ENCODE data around the gene FOXJ3.

The FOXJ3 gene

DNA sequence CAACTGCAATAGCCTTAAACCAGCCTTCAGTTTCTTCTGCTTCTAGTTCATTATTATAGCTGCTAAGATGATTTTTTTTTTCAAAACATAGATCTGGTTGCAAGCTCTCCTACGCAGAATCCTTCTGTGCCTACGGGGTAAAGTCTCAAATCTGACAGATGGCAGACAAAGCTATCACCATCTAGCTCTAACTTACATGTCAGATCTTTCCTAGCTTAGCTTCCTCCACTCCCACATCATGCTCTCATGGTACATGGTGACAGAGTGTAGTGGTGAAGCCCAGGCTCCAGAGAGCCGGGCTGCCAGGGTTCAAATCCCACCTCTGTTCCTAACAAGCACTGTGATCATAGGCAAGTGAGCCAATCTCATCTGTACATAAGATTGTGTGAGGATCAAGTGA is 206.1 kb downstream of the FOXJ3 start:
- Mint-ChIP-seq H3K27me3 (peaks cover 11 to 18% of the 10 kb centered on the region in 2 donors), H3K9me3 (no peaks in the 10 kb centered on the region), H3K4me1 (no peaks in the 10 kb centered on the region), H3K4me3 (no peak overlapping the region), H3K27ac (no peak overlapping the region), H3K36me3 (no peaks in the 10 kb centered on the region)
- no peak for ATAC-seq (replicated peaks)
- DNase-seq: no peak

DNA sequence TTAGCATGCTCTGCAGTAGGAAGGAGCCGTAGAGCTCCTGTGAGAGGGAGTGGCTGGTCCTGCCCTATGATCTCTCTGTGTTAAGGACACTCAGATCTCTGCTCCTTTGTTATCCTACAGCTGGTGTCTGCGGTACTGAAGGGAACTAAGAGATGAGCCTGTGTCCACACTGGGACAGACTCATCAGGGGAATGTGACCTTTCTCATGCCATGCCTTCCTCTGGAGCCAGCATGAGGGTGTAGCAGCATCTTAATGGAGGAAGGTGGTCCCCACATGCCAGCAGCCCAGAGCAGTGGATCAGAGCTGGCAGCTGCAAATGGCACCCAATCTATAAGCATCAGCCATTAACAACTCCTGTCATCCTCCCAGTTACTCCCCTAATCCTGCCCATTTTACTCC is 206.5 kb downstream of the FOXJ3 start:
- H3K27me3 Mint-ChIP-seq: peaks cover 11 to 18% of the 10 kb centered on the region in 2 donors
- no peak overlapping the region for H3K27ac Mint-ChIP-seq

DNA sequence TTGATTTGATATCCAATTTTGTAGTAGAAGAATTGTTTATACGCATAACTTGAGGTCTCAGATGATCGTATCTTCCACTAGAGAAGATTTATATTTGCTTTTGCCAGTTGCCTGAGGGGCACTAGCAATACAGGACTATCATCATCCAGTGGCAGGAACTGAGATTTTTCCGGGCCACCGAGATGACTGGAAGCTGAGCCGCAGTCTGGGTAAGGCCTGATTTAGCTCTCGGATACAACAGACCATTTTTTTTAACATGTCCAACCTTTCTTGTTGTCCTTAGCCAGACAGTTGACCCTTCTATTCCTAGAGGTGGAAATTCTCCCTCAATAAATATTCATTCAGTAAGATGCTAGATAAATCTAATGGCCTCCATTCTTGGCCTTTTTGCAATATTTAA is 207.3 kb downstream of the FOXJ3 start:
- ATAC-seq (replicated peaks): no peak
- DNase-seq: no peak
- H3K27me3 Mint-ChIP-seq: peaks cover 11 to 18% of the 10 kb centered on the region in 2 donors
- no peaks in the 10 kb centered on the region for H3K4me1 Mint-ChIP-seq
- H3K27ac Mint-ChIP-seq: no peak overlapping the region
- no peak overlapping the region for H3K4me3 Mint-ChIP-seq
- no peaks in the 10 kb centered on the region for H3K9me3 Mint-ChIP-seq
- no peaks in the 10 kb centered on the region for H3K36me3 Mint-ChIP-seq

More for the DNA sequence above, 206.5 kb downstream of the FOXJ3 start:
- no peaks in the 10 kb centered on the region for H3K36me3 Mint-ChIP-seq
- no peak for DNase-seq
- H3K4me3 Mint-ChIP-seq: no peak overlapping the region
- no peaks in the 10 kb centered on the region for H3K9me3 Mint-ChIP-seq
- ATAC-seq (replicated peaks): no peak
- no peaks in the 10 kb centered on the region for H3K4me1 Mint-ChIP-seq
